CD4-positive, alpha-beta T cell treated with Interleukin-17A for 1 hour (primary cell): ENCODE measurements around the gene TMEM270.

ENCODE experiments used
- DNase-seq: peaks from one replicate; pipeline ENCODE4 v3.0.0-alpha.2; 2020

The TMEM270 gene

GRCh38 chr7:73909051-73909941, 48.3 kb downstream of the TMEM270 start:
- no peak for DNase-seq

- no peak for DNase-seq
Measured at GRCh38 chr7:73909996-73910395, 49.0 kb downstream of the TMEM270 start.

GRCh38 chr7:73912223-73912622, 51.3 kb downstream of the TMEM270 start:
- DNase-seq, result no peak
